Immature natural killer cell (primary cell): ENCODE data around the gene TSN. TPM values are rescaled to one million over a fixed set of nuclear protein-coding genes. Genes with fewer than 3 reads are reported as not detected.
A peak's percentile ranks its signal among the peaks of the same experiment; 100 is the strongest.
"Not testable (repeated sequence)": the region's sequence is repeated elsewhere in the genome, so short reads cannot be mapped to it uniquely, and the experiment has no call there.

ENCODE experiments used
- DNase-seq, 3 donors: peaks; one replicate each; pipeline ENCODE4 v3.0.0; 2022; ENCODE audit warnings: mixed read lengths in 1 of 3
- H3K27ac Mint-ChIP-seq, 6 donors: one replicate each; pipeline ENCODE4 v1.8.0; 2020; ENCODE audit warnings: mixed read lengths in 6 of 6, mild to moderate bottlenecking in 5 of 6, inconsistent platforms in 4 of 6, moderate library complexity in 3 of 6
- H3K27me3 Mint-ChIP-seq, 3 donors: one replicate each; pipeline ENCODE4 v1.8.0; 2020 to 2021; ENCODE audit warnings: low read depth in 3 of 3, mild to moderate bottlenecking in 3 of 3, mixed read lengths in 3 of 3, moderate library complexity in 3 of 3, inconsistent platforms in 1 of 3
- H3K36me3 Mint-ChIP-seq, 3 donors: one replicate each; pipeline ENCODE4 v1.8.0; 2020; ENCODE audit warnings: mixed read lengths in 3 of 3, inconsistent platforms in 2 of 3, mild to moderate bottlenecking in 2 of 3
- H3K4me1 Mint-ChIP-seq, 2 donors: one replicate each; pipeline ENCODE4 v1.8.0; 2020; ENCODE audit warnings: inconsistent platforms in 2 of 2, mild to moderate bottlenecking in 2 of 2, mixed read lengths in 2 of 2, moderate library complexity in 1 of 2
- H3K4me3 Mint-ChIP-seq, 5 donors: one replicate each; pipeline ENCODE4 v1.8.0; 2020; ENCODE audit warnings: mild to moderate bottlenecking in 5 of 5, mixed read lengths in 5 of 5, inconsistent platforms in 3 of 5, moderate library complexity in 3 of 5
- H3K9me3 Mint-ChIP-seq, 6 donors: one replicate each; pipeline ENCODE4 v1.8.0; 2020; ENCODE audit warnings: mild to moderate bottlenecking in 6 of 6, mixed read lengths in 6 of 6, inconsistent platforms in 4 of 6, moderate library complexity in 3 of 6
- polyA plus RNA-seq, 3 donors: library from polyadenylated mRNA; unstranded; fragments of 300-500 nt; fragmentation: Illumina TruSeq; gene quantifications; one replicate each; pipeline ENCODE4 v1.2.3, GENCODE V29; 2021

TSN gene
- 100 to 1,000 TPM in 1 of 3 donors, 10 to 100 TPM in 2; 76.5 to 114 (median 80.6) TPM for polyA plus RNA-seq

DNA sequence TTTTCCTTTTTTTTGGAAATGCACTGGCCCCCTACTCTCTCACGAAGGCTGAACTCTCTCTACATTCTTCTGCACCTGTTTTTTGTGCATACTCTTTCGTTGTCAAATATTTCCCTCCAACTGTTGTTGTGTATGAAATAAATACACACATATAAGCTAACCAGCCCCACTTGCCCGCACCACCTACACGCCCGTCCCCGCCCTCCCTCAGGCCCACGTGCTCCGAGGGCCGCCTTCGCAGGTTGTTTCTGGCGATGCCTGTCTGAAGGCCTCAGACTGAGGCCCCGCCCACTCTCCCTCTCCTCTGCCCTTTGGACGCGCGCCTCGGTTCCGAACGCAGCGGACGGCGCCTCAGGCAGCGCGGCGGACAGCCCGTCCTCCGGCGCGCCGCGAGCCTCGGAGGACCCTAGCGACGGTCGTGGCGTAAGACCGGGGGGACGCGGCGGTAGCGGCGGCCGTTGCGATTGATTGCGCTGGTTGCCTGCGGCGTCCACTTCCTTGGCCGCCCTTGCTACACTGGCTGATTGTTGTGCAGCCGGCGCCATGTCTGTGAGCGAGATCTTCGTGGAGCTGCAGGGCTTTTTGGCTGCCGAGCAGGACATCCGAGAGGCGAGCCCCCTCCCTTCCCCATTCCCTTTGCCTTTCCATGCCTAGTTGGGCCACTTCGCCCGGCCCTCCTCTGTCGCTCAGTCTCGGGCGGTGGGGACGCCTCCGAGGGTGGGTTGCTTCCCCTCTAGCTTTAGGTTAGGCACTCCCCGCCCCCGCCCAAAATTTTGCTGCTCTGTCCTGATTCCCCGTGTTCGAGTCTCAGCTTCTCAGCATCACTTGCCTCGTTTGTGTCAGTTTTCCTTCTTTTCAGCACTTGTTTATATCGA lies at the start of gene TSN:
Gene TSN, plus strand, starts transcription at position 415 of the 875 bp plus-strand sequence. Its CDS starts 129 bp downstream, at position 544.
- Mint-ChIP-seq H3K4me3 (peak within 1 kb of the TSS; percentile 92 to 98 (median 94)), H3K27me3 (peaks cover 0 to 4% (median 2%) of the 10 kb centered on the region in 3 donors)
- peak; percentile 96 to 97 (median 97) for DNase-seq

DNA sequence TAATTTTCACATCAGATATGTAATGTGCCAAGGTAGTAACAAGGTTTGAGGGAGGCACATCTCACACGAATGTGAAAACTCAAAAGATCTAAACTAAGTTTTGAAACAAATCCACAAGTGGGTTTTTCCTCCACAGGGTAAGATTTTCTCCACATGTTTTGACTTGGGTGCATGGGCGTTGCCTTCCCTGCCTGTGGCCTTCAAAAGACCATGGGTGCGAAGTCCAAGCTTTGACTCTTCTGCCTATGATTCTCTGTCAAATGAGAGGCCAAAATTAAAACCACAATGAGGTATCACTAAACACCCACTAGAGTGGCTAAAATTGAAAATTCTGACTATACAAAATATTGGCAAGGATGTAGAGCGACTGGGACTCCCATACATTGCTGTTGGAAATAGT lies 49.5 kb upstream of the TSN start:
- no peaks in the 10 kb centered on the region for H3K36me3 Mint-ChIP-seq
- no peak overlapping the region for H3K27ac Mint-ChIP-seq
- H3K4me3 Mint-ChIP-seq = no peak overlapping the region
- H3K9me3 Mint-ChIP-seq = no peaks in the 10 kb centered on the region
- H3K27me3 Mint-ChIP-seq = peaks cover 1 to 5% (median 4%) of the 10 kb centered on the region in 3 donors
- no peak for DNase-seq
- H3K4me1 Mint-ChIP-seq = peaks cover 12 to 17% of the 10 kb centered on the region in 2 donors

More for the DNA sequence above, at the start of gene TSN:
- peak within 1 kb of the TSS; percentile 88 to 97 (median 94) for H3K27ac Mint-ChIP-seq
- H3K4me1 Mint-ChIP-seq = peaks cover 36 to 46% of the 10 kb centered on the region in 2 donors
- no peaks in the 10 kb centered on the region for H3K9me3 Mint-ChIP-seq
- peaks cover 0 to 12% (median 0%) of the 10 kb centered on the region in 3 donors for H3K36me3 Mint-ChIP-seq

DNA sequence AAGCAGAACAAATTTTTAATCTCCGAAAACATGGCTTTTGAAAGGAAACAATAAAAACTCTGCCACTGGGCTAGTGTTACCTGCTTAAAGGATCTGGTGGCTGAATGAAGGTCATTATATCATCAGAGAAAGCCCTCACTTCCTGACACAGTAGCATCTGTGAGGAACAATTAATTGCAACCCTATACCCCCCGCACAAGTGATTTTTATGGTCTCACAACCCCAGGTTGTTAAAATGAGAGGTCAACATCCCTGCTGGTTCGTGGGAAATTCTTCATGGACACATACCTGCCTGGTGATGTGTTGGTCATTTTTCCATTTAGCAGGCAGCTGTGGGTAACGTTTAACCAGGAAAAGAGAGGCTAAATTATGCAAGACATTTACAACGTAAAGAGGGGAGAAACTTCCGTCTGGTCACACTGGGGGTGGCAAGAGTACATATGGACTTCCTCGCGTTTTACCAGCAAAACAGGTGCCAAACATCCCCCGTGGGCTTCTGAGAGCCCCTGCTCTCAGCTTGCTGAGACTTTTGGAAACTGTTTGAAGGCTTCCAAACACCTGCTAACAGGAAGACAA lies 48.0 kb upstream of the TSN start:
- no peak overlapping the region for H3K4me3 Mint-ChIP-seq

DNA sequence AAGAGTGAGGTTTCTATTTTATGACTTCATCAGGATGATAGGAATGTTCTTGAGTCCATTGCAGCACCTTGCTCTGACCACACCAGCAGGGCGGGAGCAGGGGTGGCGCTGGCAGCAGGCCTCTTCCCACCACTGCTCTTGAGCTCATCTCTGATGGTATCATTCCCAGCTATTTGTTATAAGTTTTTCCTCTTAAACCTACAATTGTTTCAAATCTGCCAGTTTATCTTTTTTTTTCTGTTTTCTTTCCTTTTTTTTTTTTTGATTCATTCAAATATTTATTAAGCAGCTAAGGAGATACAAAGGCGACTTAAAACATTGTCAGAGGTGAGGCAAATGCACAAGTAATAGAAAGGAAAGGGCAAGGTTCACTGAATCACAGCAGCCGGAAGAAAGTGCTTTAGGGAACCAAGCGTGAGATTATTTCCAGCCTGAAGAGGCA lies 47.5 kb upstream of the TSN start:
- H3K27me3 Mint-ChIP-seq = peaks cover 0 to 1% (median 1%) of the 10 kb centered on the region in 3 donors
- no peak for DNase-seq
- no peaks in the 10 kb centered on the region for H3K4me1 Mint-ChIP-seq
- no peaks in the 10 kb centered on the region for H3K36me3 Mint-ChIP-seq
- no peak overlapping the region for H3K4me3 Mint-ChIP-seq
- H3K27ac Mint-ChIP-seq = peak overlapping the region in 2 of 6 donors; percentile 40 to 62
- H3K9me3 Mint-ChIP-seq = no peaks in the 10 kb centered on the region

More for the DNA sequence above, 48.0 kb upstream of the TSN start:
- Mint-ChIP-seq H3K27me3 (peaks cover 0 to 1% (median 1%) of the 10 kb centered on the region in 3 donors), H3K27ac (peak overlapping the region in 2 of 6 donors; percentile 9 to 40), H3K9me3 (no peaks in the 10 kb centered on the region), H3K36me3 (no peaks in the 10 kb centered on the region), H3K4me1 (peaks cover 2% of the 10 kb centered on the region in 2 donors)
- DNase-seq = no peak

DNA sequence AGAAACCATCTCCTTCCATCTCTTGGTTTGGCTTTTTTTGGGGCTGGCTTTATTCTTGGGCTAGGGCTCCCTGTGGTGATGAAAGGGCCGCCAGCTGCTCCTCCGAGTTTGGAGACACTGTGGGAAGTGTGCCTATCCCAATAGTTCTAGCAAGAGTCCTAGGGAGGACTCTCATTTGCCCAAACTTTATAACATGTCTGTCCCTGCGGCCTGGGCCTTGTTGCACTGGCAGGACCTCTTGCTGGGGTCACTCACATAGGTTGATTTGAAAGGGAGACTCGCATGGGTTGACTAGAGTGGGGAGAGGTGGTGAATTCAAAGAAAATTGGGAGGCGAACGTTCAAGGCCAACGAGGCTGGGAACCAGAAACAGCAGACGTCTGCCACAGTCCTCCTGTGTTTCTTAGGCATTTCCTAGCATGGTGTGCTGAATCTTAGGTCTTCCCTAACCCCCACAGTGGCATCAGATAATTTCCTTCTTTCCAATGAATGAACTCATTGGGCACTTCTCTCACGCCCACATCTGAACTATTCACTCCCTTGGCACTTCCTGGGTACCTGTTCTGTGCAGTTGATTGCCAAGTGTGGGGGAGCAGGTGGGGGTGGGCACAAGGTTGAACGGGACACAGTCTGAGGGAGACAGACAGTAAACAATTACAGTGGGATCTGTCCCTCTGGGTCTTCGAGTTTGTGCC lies 45.5 kb upstream of the TSN start:
- Mint-ChIP-seq H3K4me1 (no peaks in the 10 kb centered on the region), H3K9me3 (no peaks in the 10 kb centered on the region), H3K27ac (no peak overlapping the region), H3K36me3 (peaks cover 0 to 4% (median 0%) of the 10 kb centered on the region in 3 donors), H3K4me3 (no peak overlapping the region), H3K27me3 (peaks cover 1 to 3% (median 2%) of the 10 kb centered on the region in 3 donors)
- no peak for DNase-seq

DNA sequence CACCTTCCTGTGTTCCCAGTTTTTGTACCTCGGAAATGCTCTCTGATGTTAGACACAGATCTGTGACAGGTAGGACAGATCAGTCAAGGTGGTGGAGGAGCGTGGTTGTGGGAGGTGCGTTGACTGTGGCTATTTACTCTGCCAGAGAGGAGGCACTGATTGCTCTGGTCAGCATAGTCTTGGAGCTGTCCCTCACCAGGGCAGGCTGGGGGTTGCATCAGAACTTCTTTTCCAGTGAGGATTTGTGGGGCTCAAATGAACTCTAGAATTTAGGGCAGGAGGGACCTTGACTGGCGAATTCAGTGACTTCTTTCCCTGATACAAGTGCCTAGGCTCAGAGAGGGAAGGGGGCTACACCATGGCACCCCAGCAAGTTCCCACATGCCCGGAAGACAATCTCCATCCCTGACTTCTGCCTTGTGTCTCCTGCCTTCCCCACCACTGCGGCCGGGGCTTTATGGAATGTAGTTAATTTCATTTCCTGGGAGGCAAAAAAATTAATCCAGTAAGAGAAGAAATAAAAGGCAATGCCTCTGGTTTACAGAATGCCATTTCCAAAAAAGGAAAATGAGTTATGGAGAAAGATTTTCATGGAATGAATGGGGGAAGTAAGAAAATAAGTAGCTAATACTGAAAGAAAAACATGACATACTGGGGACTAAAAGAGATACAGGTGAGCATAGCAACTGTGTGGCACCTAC lies 44.8 kb upstream of the TSN start:
- no peak for DNase-seq
- Mint-ChIP-seq H3K36me3 (peaks cover 0 to 4% (median 0%) of the 10 kb centered on the region in 3 donors), H3K9me3 (no peaks in the 10 kb centered on the region), H3K4me1 (no peaks in the 10 kb centered on the region), H3K4me3 (no peak overlapping the region), H3K27me3 (peaks cover 0 to 3% (median 2%) of the 10 kb centered on the region in 3 donors), H3K27ac (peak overlapping the region in 1 of 6 donors; percentile 74)

DNA sequence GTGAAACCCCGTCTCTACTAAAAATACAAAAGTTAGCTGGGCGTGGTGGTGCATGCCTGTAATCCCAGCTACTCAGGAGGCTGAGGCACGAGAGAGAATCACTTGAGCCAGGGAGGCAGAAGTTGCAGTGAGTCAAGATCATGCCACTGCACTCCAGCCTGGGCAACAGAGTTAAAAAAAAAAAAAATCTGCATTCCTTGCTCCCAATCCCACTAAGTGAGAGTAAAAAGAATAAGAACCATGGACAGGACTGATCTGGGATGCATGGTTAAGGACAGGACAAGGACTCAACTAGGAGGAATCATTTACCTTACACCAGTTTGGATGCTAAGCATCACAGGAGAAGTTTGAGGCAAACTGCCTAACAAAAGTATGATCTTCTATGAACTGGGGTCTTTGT lies 44.0 kb upstream of the TSN start:
- H3K27ac Mint-ChIP-seq = peak overlapping the region in 1 of 6 donors; percentile 16
- H3K27me3 Mint-ChIP-seq, H3K4me1 Mint-ChIP-seq, DNase-seq, H3K36me3 Mint-ChIP-seq, H3K4me3 Mint-ChIP-seq, H3K9me3 Mint-ChIP-seq: not testable (repeated sequence)

DNA sequence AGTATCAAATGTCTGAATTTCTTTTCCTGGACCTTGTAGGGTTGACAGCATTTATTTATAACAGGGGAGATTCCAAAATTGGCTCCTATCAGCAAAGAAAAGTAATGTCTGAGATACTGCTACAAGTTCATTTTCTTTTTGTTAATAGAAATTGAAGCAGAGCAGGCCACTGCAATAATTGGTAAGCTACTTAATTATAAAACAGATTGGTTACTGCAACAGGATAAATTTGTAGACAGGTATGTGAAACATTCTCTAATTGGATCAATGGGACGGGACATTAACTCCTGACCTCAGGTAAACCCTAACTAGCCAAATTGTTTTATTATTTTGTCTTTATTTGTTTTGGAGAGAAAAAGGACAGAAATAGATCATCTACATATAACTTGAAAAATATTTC lies 39.3 kb upstream of the TSN start:
- H3K27ac Mint-ChIP-seq = no peak overlapping the region

DNA sequence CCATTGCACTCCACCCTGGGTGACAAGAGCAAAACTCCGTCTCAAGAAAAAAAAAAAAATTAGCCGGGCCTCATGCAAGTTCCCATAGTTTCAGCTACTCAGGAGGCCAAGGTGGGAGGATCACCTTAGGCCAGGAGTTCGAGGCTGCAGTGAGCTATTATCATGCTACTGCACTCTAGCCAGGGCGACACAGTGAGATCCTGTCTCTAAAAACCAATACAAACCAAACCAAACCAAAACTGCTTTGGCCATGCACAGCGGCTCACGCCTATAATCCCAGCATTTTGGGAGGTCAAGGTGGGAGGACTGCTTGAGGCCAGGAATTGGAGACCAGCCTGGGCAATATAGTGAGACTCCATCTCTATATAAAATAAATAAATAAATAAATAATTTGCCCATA lies 37.9 kb upstream of the TSN start:
- DNase-seq = no peak
- Mint-ChIP-seq H3K36me3 (peaks cover 0 to 4% (median 0%) of the 10 kb centered on the region in 3 donors), H3K4me3 (no peak overlapping the region), H3K27ac (no peak overlapping the region), H3K27me3 (peaks cover 0 to 3% (median 2%) of the 10 kb centered on the region in 3 donors), H3K9me3 (no peaks in the 10 kb centered on the region), H3K4me1 (peaks cover 3 to 7% of the 10 kb centered on the region in 2 donors)

More for the DNA sequence above, 39.3 kb upstream of the TSN start:
- Mint-ChIP-seq H3K36me3 (peaks cover 0 to 4% (median 0%) of the 10 kb centered on the region in 3 donors), H3K4me1 (peaks cover 3 to 7% of the 10 kb centered on the region in 2 donors), H3K9me3 (no peaks in the 10 kb centered on the region), H3K4me3 (no peak overlapping the region), H3K27me3 (peaks cover 0 to 3% (median 2%) of the 10 kb centered on the region in 3 donors)
- DNase-seq = no peak

DNA sequence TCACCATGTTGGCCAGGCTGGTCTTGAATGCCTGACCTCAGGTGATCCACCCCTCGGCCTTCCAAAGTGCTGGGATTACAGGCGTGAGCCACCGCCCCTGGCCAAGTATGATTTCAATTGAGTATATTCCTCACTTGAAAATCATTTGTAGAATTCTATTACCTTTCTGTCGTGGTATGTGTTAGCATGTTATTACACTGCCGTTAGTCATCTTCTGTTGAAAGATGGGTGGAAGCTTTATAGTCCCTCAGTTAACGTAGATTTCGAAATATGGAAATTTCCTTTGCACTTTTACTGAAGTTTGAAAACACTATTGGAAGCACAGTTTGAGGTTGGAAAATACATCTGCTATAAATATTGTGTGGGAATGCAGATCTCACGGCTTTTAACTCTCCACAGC lies 33.5 kb upstream of the TSN start:
- no peaks in the 10 kb centered on the region for H3K27me3 Mint-ChIP-seq
- DNase-seq = no peak
- H3K9me3 Mint-ChIP-seq = no peaks in the 10 kb centered on the region
- H3K36me3 Mint-ChIP-seq = peaks cover under 1 to 7% (median 1%) of the 10 kb centered on the region in 3 donors
- peaks cover 3 to 7% of the 10 kb centered on the region in 2 donors for H3K4me1 Mint-ChIP-seq
- H3K4me3 Mint-ChIP-seq = no peak overlapping the region
- peak overlapping the region in 1 of 6 donors; percentile 53 for H3K27ac Mint-ChIP-seq

DNA sequence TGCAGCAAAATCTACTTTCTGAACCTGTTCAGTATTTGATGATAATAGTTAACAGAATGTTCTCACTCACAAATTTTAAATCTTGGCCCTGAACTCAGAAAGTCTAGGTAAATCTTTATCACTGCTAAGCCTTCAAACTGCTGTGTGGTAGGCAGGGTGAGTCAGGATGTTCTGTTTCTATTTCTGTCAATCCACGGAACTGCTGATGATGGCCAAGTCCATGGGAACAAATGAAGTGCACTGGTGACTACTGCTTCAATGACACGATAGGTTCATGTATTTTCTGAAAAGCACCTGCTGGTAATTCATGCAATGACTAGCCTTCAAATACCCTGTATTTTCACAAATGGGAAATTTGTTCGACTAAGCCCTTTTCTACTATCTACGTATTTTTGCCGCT lies 33.0 kb upstream of the TSN start:
- H3K4me1 Mint-ChIP-seq = peaks cover 3 to 7% of the 10 kb centered on the region in 2 donors
- peaks cover 5 to 13% (median 6%) of the 10 kb centered on the region in 3 donors for H3K36me3 Mint-ChIP-seq
- H3K27ac Mint-ChIP-seq = no peak overlapping the region
- no peaks in the 10 kb centered on the region for H3K27me3 Mint-ChIP-seq
- DNase-seq = no peak
- H3K9me3 Mint-ChIP-seq = no peaks in the 10 kb centered on the region
- no peak overlapping the region for H3K4me3 Mint-ChIP-seq

DNA sequence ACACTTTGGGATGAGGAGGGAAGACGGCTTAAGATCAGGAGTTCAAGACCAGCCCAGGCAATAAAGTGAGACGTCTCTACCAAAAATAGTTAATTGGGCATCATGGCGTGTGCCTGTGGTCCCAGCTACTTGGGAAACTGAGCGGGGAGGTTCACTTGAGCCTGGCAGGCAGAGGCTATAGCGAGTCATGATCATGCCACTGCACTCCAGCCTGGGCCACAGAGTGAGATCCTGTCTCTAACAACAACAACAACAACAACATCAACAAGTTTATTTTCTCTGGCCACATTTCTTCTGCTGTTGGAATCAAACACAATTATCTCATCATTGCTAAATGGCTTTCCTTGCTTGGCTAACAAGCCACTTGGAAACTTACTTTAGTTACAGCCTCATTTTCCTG lies 32.1 kb upstream of the TSN start:
- no peak for DNase-seq
- Mint-ChIP-seq H3K27me3 (no peaks in the 10 kb centered on the region), H3K36me3 (peaks cover 11 to 21% (median 12%) of the 10 kb centered on the region in 3 donors), H3K9me3 (no peaks in the 10 kb centered on the region), H3K27ac (no peak overlapping the region), H3K4me3 (no peak overlapping the region), H3K4me1 (peaks cover 3 to 8% of the 10 kb centered on the region in 2 donors)

DNA sequence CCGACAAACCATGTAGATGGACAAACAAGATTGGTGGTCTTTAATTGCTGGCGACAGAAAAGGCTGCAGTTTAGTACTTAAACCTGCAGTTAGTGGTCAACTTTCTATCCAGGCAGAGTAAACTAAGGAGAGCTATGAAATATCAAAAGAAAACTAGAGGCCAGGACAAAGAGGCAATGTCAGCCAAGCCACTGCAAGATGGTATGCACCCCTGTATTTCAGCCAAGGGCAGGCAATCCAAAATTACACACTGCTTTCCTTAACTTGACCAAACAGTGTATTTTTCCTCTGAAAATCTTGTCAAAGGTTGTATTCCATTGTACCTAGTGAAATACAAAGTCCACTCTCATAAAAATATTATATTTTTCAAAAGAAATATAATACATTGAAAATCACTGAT lies 28.1 kb upstream of the TSN start:
- H3K4me1 Mint-ChIP-seq = peaks cover 6 to 15% of the 10 kb centered on the region in 2 donors

More for the DNA sequence above, 28.1 kb upstream of the TSN start:
- H3K36me3 Mint-ChIP-seq = peaks cover 24 to 46% (median 25%) of the 10 kb centered on the region in 3 donors
- H3K9me3 Mint-ChIP-seq = no peaks in the 10 kb centered on the region
- H3K4me3 Mint-ChIP-seq = no peak overlapping the region
- DNase-seq = no peak
- H3K27ac Mint-ChIP-seq = no peak overlapping the region
- H3K27me3 Mint-ChIP-seq = peaks cover 0 to 3% (median 0%) of the 10 kb centered on the region in 3 donors
